ENCODE data around the gene CCDC88B. TPM values are rescaled to one million over a fixed set of nuclear protein-coding genes. Genes with fewer than 3 reads are reported as not detected.

CCDC88B gene
- polyA plus RNA-seq, 1 donor from 2014 or later: 1.3 TPM

GRCh38 chr11:64295760-64296159 lies 44.2 kb upstream of the CCDC88B start:
- no peak overlapping the region for H3K27ac ChIP-seq (ENCODE audit: low read length)
- no peaks in the 10 kb centered on the region for H3K79me2 ChIP-seq (replicated peaks; ENCODE audit: insufficient read depth, low read length)
- H3K9ac ChIP-seq (ENCODE audit: low read length): no peak overlapping the region
- H4K20me1 ChIP-seq (ENCODE audit: insufficient read depth): no peaks in the 10 kb centered on the region
- H2AFZ ChIP-seq (ENCODE audit: low read depth, low read length): no peak overlapping the region
- no peak overlapping the region for H3K4me3 ChIP-seq (ENCODE audit: low read length)
- TF ChIP-seq CTCF (IDR thresholded peaks at IDR 0.05; ENCODE audit: poor library complexity, severe bottlenecking) (no peak), MXI1 (conservative IDR thresholded peaks at IDR 0.05; ENCODE audit: poor library complexity, severe bottlenecking) (no peak), RAD21 (conservative IDR thresholded peaks at IDR 0.05) (no peak)
- H3K27me3 ChIP-seq (ENCODE audit: insufficient read depth, low read depth, low read length): peaks cover 94% of the 10 kb centered on the region
- no peak overlapping the region for H3K4me2 ChIP-seq (ENCODE audit: low read length)
- no peaks in the 10 kb centered on the region for H3K36me3 ChIP-seq (ENCODE audit: insufficient read depth, low read length)
- no peaks in the 10 kb centered on the region for H3F3A ChIP-seq (ENCODE audit: insufficient read depth, low read length, poor library complexity, severe bottlenecking)
- no peaks in the 10 kb centered on the region for H3K9me2 ChIP-seq (ENCODE audit: insufficient read depth, low read length)
- H3K9me3 ChIP-seq (ENCODE audit: low read length): no peaks in the 10 kb centered on the region

- Histone ChIP-seq H3K9me2 (ENCODE audit: insufficient read depth, low read length) (no peaks in the 10 kb centered on the region), H3K4me3 (ENCODE audit: low read length) (no peak overlapping the region), H3K27ac (ENCODE audit: low read length) (no peak overlapping the region), H3K27me3 (ENCODE audit: insufficient read depth, low read depth, low read length) (peaks cover 94% of the 10 kb centered on the region), H3K9ac (ENCODE audit: low read length) (no peak overlapping the region), H3K79me2 (replicated peaks; ENCODE audit: insufficient read depth, low read length) (no peaks in the 10 kb centered on the region), H3F3A (ENCODE audit: insufficient read depth, low read length, poor library complexity, severe bottlenecking) (no peaks in the 10 kb centered on the region), H2AFZ (ENCODE audit: low read depth, low read length) (no peak overlapping the region), H4K20me1 (ENCODE audit: insufficient read depth) (no peaks in the 10 kb centered on the region), H3K4me2 (ENCODE audit: low read length) (no peak overlapping the region), H3K9me3 (ENCODE audit: low read length) (no peaks in the 10 kb centered on the region), H3K36me3 (ENCODE audit: insufficient read depth, low read length) (no peaks in the 10 kb centered on the region)
- TF ChIP-seq CTCF (IDR thresholded peaks at IDR 0.05; ENCODE audit: poor library complexity, severe bottlenecking) (no peak), TAF1 (IDR thresholded peaks at IDR 0.05; ENCODE audit: low read depth) (no peak), REST (IDR thresholded peaks at IDR 0.05; ENCODE audit: borderline replicate concordance) (no peak), EP300 (conservative IDR thresholded peaks at IDR 0.05; ENCODE audit: poor library complexity, severe bottlenecking) (no peak), POLR2AphosphoS5 (IDR thresholded peaks at IDR 0.05) (no peak), MXI1 (conservative IDR thresholded peaks at IDR 0.05; ENCODE audit: poor library complexity, severe bottlenecking) (no peak), RAD21 (conservative IDR thresholded peaks at IDR 0.05) (no peak), EZH2 (IDR thresholded peaks at IDR 0.05; ENCODE audit: borderline replicate concordance, insufficient read depth, low read length, poor library complexity, severe bottlenecking) (no peak), SMC3 (conservative IDR thresholded peaks at IDR 0.05; ENCODE audit: poor library complexity) (no peak)
These were observed 43.8 kb upstream of the CCDC88B start for GRCh38 chr11:64296236-64296635.

Data from neural cell (in vitro differentiated cells).